GM12801 (cell line): ENCODE measurements around the gene NEDD8.

Source experiments
- CTCF ChIP-seq: IDR thresholded peaks from one replicate; pipeline ENCODE4 v1.5.1; 2011; ENCODE audit warnings: control low read depth; ENCODE audit not compliant: insufficient read length; ENCODE audit errors: extremely low read depth

NEDD8 gene

DNA sequence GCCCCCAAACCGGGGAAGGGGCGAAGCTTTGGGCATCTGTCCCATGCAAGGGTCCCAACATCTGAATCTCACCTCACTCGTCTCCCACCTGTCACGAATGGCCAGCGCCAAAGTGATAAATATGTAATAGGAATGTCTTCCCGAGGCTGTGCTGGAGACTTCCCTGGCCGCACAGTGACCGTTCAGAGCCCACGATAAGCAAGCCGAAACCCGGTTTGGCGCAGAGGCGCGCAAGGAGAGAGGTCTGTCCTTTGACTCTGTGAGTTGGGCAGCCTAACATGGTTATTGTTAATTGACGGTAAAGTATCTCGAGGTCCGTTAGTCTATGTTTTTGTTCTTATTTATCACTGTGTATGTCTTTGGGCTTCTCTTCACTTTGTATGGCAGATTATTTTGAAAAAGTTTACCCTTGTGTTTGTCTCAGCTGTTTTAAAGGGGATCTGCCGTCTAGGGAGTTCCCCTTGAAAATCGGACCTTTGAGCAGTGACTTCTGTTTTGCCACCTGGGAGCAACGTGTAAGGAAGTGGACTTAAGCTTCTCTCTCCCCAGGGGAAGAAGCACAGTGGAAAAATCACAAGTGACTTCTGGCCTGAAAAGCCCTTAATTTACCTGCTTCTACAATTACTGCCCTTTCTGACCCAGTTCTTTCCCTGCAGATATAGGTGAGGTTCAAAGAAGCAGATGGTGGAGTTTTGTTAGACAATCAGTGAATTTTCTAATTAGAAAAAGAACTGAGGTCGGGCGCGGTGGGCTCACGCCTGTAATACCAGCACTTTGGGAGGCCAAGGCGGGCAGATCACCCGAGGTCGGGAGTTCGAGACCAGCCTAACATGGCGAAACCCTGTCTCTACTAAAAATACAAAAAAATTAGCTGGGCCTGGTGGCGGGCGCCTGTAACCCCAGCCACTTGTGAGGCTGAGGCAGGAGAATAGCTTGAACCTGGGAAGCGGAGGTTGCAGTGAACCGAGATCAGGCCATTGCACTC, 35.8 kb downstream of the NEDD8 start:
- no peak for TF ChIP-seq CTCF

DNA sequence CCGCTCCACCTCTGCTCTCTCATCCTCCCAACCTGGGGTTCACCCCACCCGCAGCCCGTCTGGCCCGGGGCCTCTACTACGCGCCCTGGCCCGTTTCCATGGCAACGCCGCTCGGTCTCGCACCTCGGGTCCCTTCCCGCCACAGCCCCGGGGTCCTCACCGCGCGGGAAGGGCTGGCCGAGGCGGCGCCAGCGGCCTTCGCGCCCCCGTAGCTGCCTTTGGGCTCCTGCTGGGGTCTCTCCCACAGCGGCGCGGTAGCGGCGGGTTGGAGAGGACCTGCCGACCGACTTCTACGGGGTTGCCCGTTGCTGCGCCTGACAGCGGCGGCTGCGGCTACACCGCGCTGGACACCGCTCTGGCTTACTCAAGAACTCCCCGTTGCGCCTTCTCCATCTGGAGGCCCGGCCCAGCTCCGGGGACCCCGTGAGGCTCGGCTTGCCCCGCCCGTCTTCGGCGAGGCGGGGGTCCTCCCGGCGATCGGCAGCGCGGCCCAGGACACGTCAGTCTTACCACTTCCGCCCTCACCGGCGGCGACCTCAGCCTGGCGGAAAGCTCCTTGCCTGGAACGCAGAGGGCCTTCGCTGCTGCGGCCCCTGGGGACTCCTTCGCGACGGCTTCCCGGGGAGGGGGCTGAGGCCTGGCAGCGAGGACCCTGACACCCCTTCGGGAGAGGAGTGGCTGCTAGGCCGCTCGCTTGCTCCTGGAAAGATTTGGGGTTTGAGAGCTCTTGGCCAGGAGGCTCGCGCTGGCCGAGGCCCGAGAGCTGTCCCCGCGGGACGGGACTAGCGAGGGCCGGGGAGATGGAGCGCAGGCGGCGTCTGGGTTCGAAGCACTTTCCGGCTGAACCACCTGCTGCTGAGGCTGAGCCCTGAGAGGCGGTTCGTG, 36.7 kb downstream of the NEDD8 start, which contains the start of gene TM9SF1:
TSS of gene TM9SF1 (minus strand) at position 256 of the 885 bp plus-strand sequence. CDS start 422 bp downstream, outside the sequence.
- no peak for TF ChIP-seq CTCF

GRCh38 chr14:24194873-24195185, 37.3 kb downstream of the NEDD8 start:
- TF ChIP-seq CTCF = no peak

DNA sequence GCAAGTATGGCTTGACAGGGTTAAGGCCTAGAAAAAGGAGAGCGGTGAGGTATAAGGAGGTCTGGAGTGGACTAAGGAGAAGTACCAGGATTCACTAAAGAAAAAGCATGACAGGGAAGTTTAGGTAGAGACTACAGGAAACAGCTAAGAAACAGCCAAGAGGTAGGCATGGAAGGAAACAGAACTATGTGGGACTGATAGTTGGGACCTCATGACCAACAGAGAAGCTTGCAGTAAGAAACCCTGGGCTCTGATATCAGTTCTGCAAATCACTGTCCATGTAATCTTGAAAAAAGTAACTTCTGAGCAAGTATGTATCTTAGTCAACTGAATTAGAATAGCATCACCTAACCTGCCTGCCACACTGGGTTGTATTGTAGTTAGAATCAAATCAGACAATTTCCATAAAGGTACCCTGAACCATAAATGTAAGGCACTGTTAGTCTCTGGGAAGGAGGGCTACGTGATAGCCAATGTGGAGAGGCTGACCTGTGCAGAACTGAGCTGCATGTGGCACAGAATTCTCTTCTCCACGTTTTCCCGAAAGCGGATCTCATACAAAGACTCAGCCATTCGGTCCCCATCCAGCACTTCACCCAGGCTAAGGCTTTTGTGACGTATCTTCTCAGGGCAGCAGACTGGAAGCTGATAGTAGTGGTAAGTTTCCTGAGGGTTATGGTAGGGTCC, 37.8 kb downstream of the NEDD8 start:
- TF ChIP-seq CTCF = no peak

DNA sequence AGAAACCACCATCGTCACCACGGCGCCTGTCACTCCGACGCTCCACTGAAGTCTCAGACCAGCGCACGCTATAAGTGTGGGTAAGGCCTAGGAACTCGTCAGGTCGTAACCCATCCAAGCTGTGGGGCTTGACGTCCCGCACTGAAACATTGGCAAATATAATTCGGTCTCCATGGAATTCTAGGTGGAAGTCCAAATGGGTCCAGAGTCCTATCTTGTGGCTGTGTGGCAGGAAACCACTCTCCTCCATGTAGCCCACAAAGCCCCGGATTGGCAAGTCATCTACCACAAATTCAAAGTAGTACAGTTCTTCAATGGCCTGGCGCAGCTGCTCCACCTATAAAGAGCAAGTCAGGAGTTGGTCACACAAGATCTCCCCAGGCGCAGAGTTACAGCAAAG, 39.2 kb downstream of the NEDD8 start:
- no peak for TF ChIP-seq CTCF

- no peak for TF ChIP-seq CTCF
These were observed 41.8 kb downstream of the NEDD8 start for GRCh38 chr14:24190416-24190815.

GRCh38 chr14:24189460-24189859, 42.7 kb downstream of the NEDD8 start:
- no peak for TF ChIP-seq CTCF
